Measurements from ENCODE around the gene RIPPLY3. TPM values are rescaled to one million over a fixed set of nuclear protein-coding genes. Genes with fewer than 3 reads are reported as not detected.
"Not testable (repeated sequence)": the region's sequence is repeated elsewhere in the genome, so short reads cannot be mapped to it uniquely, and the experiment has no call there.

The RIPPLY3 gene
- total and polyA plus RNA-seq, 2 donors = 0.05 to 0.16 TPM

DNA sequence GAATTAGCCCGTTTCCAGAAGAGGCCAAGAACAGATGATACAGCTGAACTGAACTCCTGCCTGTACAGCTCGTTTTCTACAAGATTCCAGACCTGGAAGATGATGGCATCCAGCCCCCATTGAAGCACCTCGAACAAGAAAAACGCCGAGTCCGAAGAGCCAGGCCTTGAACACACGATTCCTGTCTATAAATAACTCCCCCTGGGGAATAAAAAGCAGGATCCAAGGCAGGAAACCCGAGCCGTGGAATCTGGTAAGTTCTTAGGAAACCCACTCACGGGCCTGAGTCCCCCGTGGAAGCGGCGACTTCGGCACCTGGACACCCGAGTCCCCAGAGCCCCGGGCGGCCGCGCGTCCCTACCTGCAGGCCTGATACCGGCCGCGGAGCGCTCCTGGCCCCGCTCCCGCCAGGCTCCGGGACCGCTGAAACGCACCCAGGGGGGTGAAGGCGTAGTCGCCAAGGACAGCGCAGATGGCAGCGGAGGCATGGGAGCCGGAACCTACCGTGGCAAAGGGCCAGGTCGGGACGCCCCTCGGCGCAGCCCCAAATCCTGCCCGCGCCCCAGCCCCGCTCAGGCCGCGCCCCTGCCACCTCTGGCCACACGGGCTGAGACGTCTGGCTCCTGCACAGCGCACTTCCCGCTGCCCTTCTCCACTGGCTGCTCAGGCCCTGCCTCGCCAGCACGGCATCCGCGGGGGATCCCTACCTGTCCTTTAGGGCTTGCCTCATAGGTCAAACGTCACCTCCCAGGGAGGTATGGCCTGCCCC, 26.0 kb upstream of the RIPPLY3 start:
- Histone ChIP-seq H3K4me3 (ENCODE audit: low read length in 2 of 2) (peak overlapping the region in 1 of 2 donors; percentile 29), H3K4me1 (ENCODE audit: control insufficient read depth in 2 of 2, insufficient read depth in 2 of 2, low read length in 2 of 2) (peaks cover 0 to 3% of the 10 kb centered on the region in 2 donors), H3K27me3 (ENCODE audit: control insufficient read depth in 2 of 2, insufficient read depth in 1 of 2, low read length in 1 of 2) (peaks cover 0 to 28% of the 10 kb centered on the region in 2 donors), H3K27ac (ENCODE audit: low read depth in 1 of 2, low read length in 1 of 2) (no peak overlapping the region), H3K36me3 (ENCODE audit: control insufficient read depth in 2 of 2, insufficient read depth in 2 of 2, low read length in 1 of 2) (no peaks in the 10 kb centered on the region), H3K9me3 (ENCODE audit: control insufficient read depth in 2 of 2, insufficient read depth in 1 of 2, low read length in 1 of 2) (no peaks in the 10 kb centered on the region)
- WGBS = 17% methylated on average over 53 of the region's 53 CpGs
- no peak for DNase-seq (ENCODE audit: low read depth in 6 of 9, low spot score in 9 of 9)

DNA sequence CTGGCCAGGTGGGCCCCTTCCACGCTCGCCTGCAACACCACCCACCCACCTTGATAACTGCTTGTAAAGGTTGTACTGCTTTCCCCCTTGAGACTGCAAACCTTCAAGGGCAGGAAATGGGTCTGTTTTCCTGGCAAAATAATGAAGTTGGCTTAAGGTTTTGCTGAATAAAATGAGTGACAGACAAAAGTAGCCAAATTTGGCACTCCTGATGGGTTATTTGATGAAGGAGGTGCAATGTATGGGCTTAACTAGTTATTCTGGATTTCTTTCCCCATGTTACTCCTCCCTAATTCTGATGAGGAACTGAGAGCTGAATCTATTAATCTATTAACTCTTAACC, 25.5 kb upstream of the RIPPLY3 start:
- WGBS = 12% methylated on average over 2 of the region's 2 CpGs
- Histone ChIP-seq H3K4me3 (ENCODE audit: low read length in 2 of 2) (peak overlapping the region in 1 of 2 donors; percentile 29), H3K27ac (ENCODE audit: low read depth in 1 of 2, low read length in 1 of 2) (no peak overlapping the region), H3K4me1 (ENCODE audit: control insufficient read depth in 2 of 2, insufficient read depth in 2 of 2, low read length in 2 of 2) (peaks cover 0 to 3% of the 10 kb centered on the region in 2 donors), H3K36me3 (ENCODE audit: control insufficient read depth in 2 of 2, insufficient read depth in 2 of 2, low read length in 1 of 2) (no peaks in the 10 kb centered on the region), H3K9me3 (ENCODE audit: control insufficient read depth in 2 of 2, insufficient read depth in 1 of 2, low read length in 1 of 2) (no peaks in the 10 kb centered on the region), H3K27me3 (ENCODE audit: control insufficient read depth in 2 of 2, insufficient read depth in 1 of 2, low read length in 1 of 2) (peaks cover 0 to 28% of the 10 kb centered on the region in 2 donors)
- DNase-seq (ENCODE audit: low read depth in 6 of 9, low spot score in 9 of 9) = peak in 1 of 9 donors; percentile 17

DNA sequence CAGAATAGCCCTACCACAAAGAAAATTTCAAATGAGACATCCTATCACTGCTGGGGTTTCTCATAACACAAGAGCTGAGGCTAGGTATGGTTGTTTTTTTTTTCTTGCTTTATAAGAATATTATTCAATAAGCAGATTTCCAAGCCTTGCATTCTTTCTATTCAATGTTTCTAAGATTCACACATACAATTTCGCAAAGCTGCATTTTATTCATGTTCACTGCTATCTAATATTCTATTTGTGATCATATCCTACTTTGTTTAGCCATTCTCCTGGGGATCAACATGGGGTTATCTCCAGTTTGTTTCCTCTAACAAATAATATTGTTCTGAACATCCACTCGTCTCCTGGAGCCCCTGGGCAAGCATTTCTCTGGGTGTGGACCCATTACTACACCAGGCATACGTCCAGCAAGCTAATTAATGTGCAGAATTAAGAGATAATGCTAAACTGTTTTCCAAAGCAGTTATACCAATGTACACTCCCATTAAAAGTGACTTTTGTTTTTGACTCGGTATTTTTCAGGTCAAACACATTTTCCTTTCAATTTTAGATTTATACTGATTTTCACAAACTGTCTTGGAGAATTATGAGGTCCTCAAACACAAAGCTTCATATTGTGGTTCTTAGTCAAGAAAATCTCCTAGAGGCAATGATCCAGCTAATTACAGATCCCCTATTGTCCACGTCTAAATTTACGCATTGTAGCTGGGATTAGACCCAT, 24.4 kb upstream of the RIPPLY3 start:
- Histone ChIP-seq H3K27ac (ENCODE audit: low read depth in 1 of 2, low read length in 1 of 2) (no peak overlapping the region), H3K36me3 (ENCODE audit: control insufficient read depth in 2 of 2, insufficient read depth in 2 of 2, low read length in 1 of 2) (no peaks in the 10 kb centered on the region), H3K9me3 (ENCODE audit: control insufficient read depth in 2 of 2, insufficient read depth in 1 of 2, low read length in 1 of 2) (no peaks in the 10 kb centered on the region), H3K4me1 (ENCODE audit: control insufficient read depth in 2 of 2, insufficient read depth in 2 of 2, low read length in 2 of 2) (peaks cover 0 to 3% of the 10 kb centered on the region in 2 donors), H3K27me3 (ENCODE audit: control insufficient read depth in 2 of 2, insufficient read depth in 1 of 2, low read length in 1 of 2) (peaks cover 0 to 28% of the 10 kb centered on the region in 2 donors), H3K4me3 (ENCODE audit: low read length in 2 of 2) (no peak overlapping the region)
- no peak for DNase-seq (ENCODE audit: low read depth in 6 of 9, low spot score in 9 of 9)
- WGBS = 80% methylated on average over 6 of the region's 6 CpGs

DNA sequence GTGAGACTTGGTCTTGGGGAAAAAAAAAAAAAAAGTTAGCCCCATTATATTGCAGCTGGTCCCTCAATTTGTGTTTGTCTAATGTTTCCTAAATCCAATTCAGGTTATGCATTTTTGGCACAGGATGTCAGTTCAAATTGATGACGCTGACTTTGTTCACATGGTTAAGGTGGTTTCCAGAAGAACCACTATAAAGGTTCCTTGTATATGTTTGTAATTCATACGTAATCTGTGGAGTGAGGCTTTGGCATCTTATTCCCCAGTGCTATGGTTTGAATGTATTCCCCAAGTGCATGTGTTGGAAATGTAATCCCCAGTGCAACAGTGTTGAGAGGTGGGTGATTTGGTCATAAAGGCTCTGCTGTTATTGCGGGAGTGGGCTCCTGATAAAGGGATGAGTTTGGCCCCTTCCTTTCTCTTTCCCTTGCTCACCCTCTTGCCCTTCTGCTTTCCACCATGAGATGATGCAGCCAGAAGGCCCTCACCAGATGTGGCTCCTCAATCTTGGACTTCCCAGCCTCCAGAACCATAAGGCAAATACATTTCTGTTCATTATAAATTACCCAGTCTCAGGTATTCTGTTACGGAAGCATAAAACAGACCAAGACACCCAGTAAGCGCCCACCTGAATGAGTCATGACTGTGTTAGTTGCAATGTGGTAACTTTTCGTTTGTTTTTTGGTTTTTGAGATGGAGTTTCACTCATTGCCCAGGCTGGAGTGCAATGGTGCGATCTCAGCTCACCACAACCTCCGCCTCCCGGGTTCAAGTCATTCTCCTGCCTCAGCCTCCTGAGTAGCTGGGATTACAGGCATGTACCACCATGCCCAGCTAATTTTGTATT, 20.5 kb upstream of the RIPPLY3 start:
- no peaks in the 10 kb centered on the region for H3K9me3 ChIP-seq (ENCODE audit: control insufficient read depth in 2 of 2, insufficient read depth in 1 of 2, low read length in 1 of 2)
- H3K27ac ChIP-seq (ENCODE audit: low read depth in 1 of 2, low read length in 1 of 2) = no peak overlapping the region
- no peaks in the 10 kb centered on the region for H3K36me3 ChIP-seq (ENCODE audit: control insufficient read depth in 2 of 2, insufficient read depth in 2 of 2, low read length in 1 of 2)
- no peak for DNase-seq (ENCODE audit: low read depth in 6 of 9, low spot score in 9 of 9)
- peaks cover 3 to 7% of the 10 kb centered on the region in 2 donors for H3K4me1 ChIP-seq (ENCODE audit: control insufficient read depth in 2 of 2, insufficient read depth in 2 of 2, low read length in 2 of 2)
- H3K4me3 ChIP-seq (ENCODE audit: low read length in 2 of 2) = no peak overlapping the region
- H3K27me3 ChIP-seq (ENCODE audit: control insufficient read depth in 2 of 2, insufficient read depth in 1 of 2, low read length in 1 of 2) = peaks cover 0 to 8% of the 10 kb centered on the region in 2 donors
- 85% methylated on average over 9 of the region's 9 CpGs for WGBS

DNA sequence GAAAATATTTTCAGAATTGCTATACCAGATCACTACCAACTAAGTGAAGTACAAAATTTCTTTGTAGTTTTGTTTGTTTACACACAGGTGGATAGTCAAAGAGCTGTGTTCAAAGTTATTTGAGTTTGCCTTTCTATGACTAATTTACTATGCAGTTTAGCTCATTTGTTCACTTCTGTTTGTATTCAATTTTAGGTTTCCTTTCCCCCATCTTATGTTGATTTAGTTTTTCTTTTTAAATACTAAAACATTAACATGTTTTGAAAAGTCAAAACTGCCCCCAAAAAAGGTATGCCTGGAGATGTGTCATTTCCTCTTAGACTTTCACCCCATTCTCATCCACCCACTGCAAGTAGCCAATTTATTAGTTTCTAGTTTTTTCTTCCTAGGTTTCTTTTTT, 18.7 kb upstream of the RIPPLY3 start:
- no peak overlapping the region for H3K4me3 ChIP-seq (ENCODE audit: low read length in 2 of 2)
- no peak for DNase-seq (ENCODE audit: low read depth in 6 of 9, low spot score in 9 of 9)
- H3K36me3 ChIP-seq (ENCODE audit: control insufficient read depth in 2 of 2, insufficient read depth in 2 of 2, low read length in 1 of 2) = no peaks in the 10 kb centered on the region
- peaks cover 3 to 7% of the 10 kb centered on the region in 2 donors for H3K4me1 ChIP-seq (ENCODE audit: control insufficient read depth in 2 of 2, insufficient read depth in 2 of 2, low read length in 2 of 2)
- no peaks in the 10 kb centered on the region for H3K9me3 ChIP-seq (ENCODE audit: control insufficient read depth in 2 of 2, insufficient read depth in 1 of 2, low read length in 1 of 2)
- H3K27ac ChIP-seq (ENCODE audit: low read depth in 1 of 2, low read length in 1 of 2) = no peak overlapping the region
- no peaks in the 10 kb centered on the region for H3K27me3 ChIP-seq (ENCODE audit: control insufficient read depth in 2 of 2, insufficient read depth in 1 of 2, low read length in 1 of 2)

DNA sequence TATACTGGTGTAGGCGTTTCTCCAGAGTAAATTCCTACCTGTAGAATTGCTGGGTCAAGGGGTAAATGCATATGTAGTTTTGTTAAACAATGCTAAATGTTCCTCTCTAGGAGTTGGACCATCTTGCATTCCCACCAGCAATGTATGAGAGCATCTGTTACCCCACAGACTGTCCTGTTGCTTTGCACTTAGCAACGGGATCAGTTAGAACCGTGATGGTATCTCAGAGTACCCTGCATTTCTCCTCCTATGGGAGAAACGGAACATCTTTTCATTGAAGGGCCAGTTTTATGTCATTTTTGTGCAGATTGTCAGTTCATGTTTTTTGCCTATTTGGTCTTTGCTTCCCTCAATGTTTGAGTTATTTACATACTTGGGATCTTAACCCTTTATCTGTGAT, 18.0 kb upstream of the RIPPLY3 start:
- H3K27me3 ChIP-seq (ENCODE audit: control insufficient read depth in 2 of 2, insufficient read depth in 1 of 2, low read length in 1 of 2) = no peaks in the 10 kb centered on the region
- no peak overlapping the region for H3K27ac ChIP-seq (ENCODE audit: low read depth in 1 of 2, low read length in 1 of 2)
- H3K4me1 ChIP-seq (ENCODE audit: control insufficient read depth in 2 of 2, insufficient read depth in 2 of 2, low read length in 2 of 2) = peaks cover 3 to 7% of the 10 kb centered on the region in 2 donors
- no peak overlapping the region for H3K4me3 ChIP-seq (ENCODE audit: low read length in 2 of 2)
- no peaks in the 10 kb centered on the region for H3K9me3 ChIP-seq (ENCODE audit: control insufficient read depth in 2 of 2, insufficient read depth in 1 of 2, low read length in 1 of 2)
- no peak for DNase-seq (ENCODE audit: low read depth in 6 of 9, low spot score in 9 of 9)
- no peaks in the 10 kb centered on the region for H3K36me3 ChIP-seq (ENCODE audit: control insufficient read depth in 2 of 2, insufficient read depth in 2 of 2, low read length in 1 of 2)
- 97% methylated on average over 4 of the region's 4 CpGs for WGBS

DNA sequence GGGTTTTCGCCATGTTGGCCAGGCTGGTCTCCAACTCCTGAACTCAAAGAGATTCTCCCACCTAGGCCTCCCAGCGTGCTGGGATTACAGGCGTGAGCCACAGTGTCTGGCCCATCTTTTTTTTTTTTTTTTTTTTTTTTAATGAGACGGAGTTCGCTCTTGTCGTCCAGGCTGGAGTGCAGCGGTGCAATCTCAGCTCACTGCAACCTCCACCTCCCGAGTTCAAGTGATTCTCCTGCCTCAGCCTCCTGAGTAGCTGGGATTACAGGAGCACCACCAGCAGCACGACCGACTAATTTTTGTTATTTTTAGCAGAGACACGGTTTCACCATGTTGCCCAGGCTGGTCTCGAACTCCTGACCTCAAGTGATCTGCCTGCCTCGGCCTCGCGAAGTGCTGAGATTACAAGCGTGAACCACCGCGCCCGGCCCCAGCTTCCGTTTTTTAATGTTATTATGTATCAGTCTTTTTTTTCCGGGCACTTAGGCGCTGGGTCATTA, 17.3 kb upstream of the RIPPLY3 start:
- Histone ChIP-seq H3K27ac (ENCODE audit: low read depth in 1 of 2, low read length in 1 of 2) (peak overlapping the region; percentile 75 to 86), H3K4me3 (ENCODE audit: low read length in 2 of 2) (peak overlapping the region; percentile 50 to 87)
- DNase-seq (ENCODE audit: low read depth in 6 of 9, low spot score in 9 of 9); H3K4me1 ChIP-seq (ENCODE audit: control insufficient read depth in 2 of 2, insufficient read depth in 2 of 2, low read length in 2 of 2); H3K27me3 ChIP-seq (ENCODE audit: control insufficient read depth in 2 of 2, insufficient read depth in 1 of 2, low read length in 1 of 2); H3K36me3 ChIP-seq (ENCODE audit: control insufficient read depth in 2 of 2, insufficient read depth in 2 of 2, low read length in 1 of 2); H3K9me3 ChIP-seq (ENCODE audit: control insufficient read depth in 2 of 2, insufficient read depth in 1 of 2, low read length in 1 of 2): not testable (repeated sequence)
- 52% methylated on average over 22 of the region's 22 CpGs for WGBS

DNA sequence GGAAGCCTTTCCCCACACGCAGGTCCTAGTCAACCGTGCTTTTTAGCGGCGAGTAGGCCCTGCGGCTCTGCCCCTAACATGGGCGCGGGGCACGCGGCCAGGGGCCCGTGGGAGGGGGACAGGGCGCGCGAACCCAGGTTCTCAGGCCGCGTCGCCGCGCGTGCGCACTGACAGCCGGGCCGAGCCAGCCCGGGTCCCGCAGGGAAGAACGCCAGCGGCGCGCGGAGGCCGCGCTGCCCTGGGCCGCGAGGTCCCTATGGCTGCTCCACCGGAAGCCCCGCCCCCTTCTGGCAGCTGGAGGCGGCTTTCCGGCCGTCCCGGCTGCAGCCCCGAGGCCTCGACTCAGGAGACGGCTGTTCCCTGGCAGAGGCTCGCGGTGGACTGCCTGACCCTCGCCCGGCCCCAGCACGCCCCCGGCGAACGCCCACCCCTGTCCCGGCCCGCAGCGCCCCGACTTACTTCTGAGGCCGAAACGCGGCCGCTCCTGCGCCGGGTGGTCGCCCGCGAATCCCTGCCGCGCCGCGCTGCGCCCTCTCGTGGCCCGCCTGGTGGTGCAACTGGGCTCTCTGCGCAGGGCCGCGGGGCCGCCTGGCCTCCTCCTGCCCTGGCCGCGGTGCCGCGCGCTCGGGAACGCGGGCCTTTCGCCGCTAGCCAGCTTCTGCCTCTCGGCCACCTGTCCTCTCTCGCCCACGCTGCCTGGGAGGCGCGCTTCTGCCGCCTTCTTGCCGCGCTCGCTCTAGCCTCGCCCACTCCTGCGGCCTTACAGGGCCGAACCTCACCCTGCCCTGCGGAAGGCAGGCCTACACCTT, 16.6 kb upstream of the RIPPLY3 start:
- WGBS = 5% methylated on average over 97 of the region's 97 CpGs
- Histone ChIP-seq H3K36me3 (ENCODE audit: control insufficient read depth in 2 of 2, insufficient read depth in 2 of 2, low read length in 1 of 2) (no peaks in the 10 kb centered on the region), H3K27ac (ENCODE audit: low read depth in 1 of 2, low read length in 1 of 2) (peak overlapping the region; percentile 75 to 86), H3K4me1 (ENCODE audit: control insufficient read depth in 2 of 2, insufficient read depth in 2 of 2, low read length in 2 of 2) (peaks cover 3 to 10% of the 10 kb centered on the region in 2 donors), H3K9me3 (ENCODE audit: control insufficient read depth in 2 of 2, insufficient read depth in 1 of 2, low read length in 1 of 2) (peaks cover 0 to 8% of the 10 kb centered on the region in 2 donors), H3K4me3 (ENCODE audit: low read length in 2 of 2) (peak overlapping the region; percentile 50 to 87), H3K27me3 (ENCODE audit: control insufficient read depth in 2 of 2, insufficient read depth in 1 of 2, low read length in 1 of 2) (peaks cover 0 to 9% of the 10 kb centered on the region in 2 donors)
- peak; percentile 52 to 87 (median 76) for DNase-seq (ENCODE audit: low read depth in 6 of 9, low spot score in 9 of 9)
